OCI-LY7 (cell line): ENCODE results near the gene ROCK2. TPM values are rescaled to one million over a fixed set of nuclear protein-coding genes. Genes with fewer than 3 reads are reported as not detected.

Experiments
- BruUV-seq: library from RNA; stranded (reverse); fragments of 400-500 nt; replicated peaks from 2 replicates; lab custom pipeline; 2021; lab: Mats Ljungman, UMichigan
- CTCF ChIA-PET: fragments of 300-600 bp; sonication (Branson Sonifier 250); formaldehyde crosslinking; loops from one replicate; lab custom pipeline; 2022; ENCODE audit warnings: antibody characterized with exemption; ENCODE audit not compliant: unreplicated experiment; lab: Charles Lee
- POLR2A ChIA-PET: fragments of 300-600 bp; sonication (Branson Sonifier 250); formaldehyde crosslinking; loops from one replicate; lab custom pipeline; 2022; ENCODE audit warnings: antibody characterized with exemption; lab: Charles Lee
- DNase-seq: peaks from one replicate; pipeline ENCODE4 v3.0.0-alpha.2; 2015; ENCODE audit warnings: low spot score
- H2AFZ ChIP-seq: fragments of 200-600 bp; sonication (generic), shearing (Covaris generic); 2 replicates; pipeline ENCODE4 v1.6.1; 2014; ENCODE audit warnings: mild to moderate bottlenecking, antibody characterized with exemption, low read length, moderate library complexity
- H3K27ac ChIP-seq: fragments of 200-600 bp; sonication (generic); 2 replicates; pipeline ENCODE4 v1.5.1; 2014; ENCODE audit warnings: mixed run types, low read depth, mild to moderate bottlenecking, moderate library complexity, low read length, inconsistent platforms; ENCODE audit not compliant: poor library complexity, severe bottlenecking
- H3K36me3 ChIP-seq: fragments of 200-600 bp; sonication (generic); 2 replicates; pipeline ENCODE4 v1.6.1; 2014; ENCODE audit warnings: mild to moderate bottlenecking, antibody characterized with exemption, low read length, moderate library complexity, mixed read lengths; ENCODE audit not compliant: insufficient read depth
- H3K4me1 ChIP-seq: fragments of 200-600 bp; sonication (generic); 2 replicates; pipeline ENCODE4 v1.5.1; 2014; ENCODE audit warnings: mild to moderate bottlenecking, low read length; ENCODE audit not compliant: insufficient read depth, poor library complexity, severe bottlenecking
- H3K4me2 ChIP-seq: fragments of 200-600 bp; sonication (generic); 2 replicates; pipeline ENCODE4 v1.6.1; 2014; ENCODE audit warnings: mild to moderate bottlenecking, low read length
- H3K4me3 ChIP-seq: fragments of 200-600 bp; sonication (generic); 2 replicates; pipeline ENCODE4 v1.5.1; 2014; ENCODE audit warnings: mild to moderate bottlenecking, low read depth, low read length; ENCODE audit not compliant: poor library complexity, severe bottlenecking
- H3K79me2 ChIP-seq: fragments of 200-600 bp; sonication (generic); 2 replicates; pipeline ENCODE4 v1.6.1; 2016; ENCODE audit warnings: low read depth, mild to moderate bottlenecking, low read length, moderate library complexity, mixed read lengths; ENCODE audit not compliant: insufficient read depth
- H3K9me2 ChIP-seq: fragments of 200-600 bp; sonication (generic); 2 replicates; pipeline ENCODE4 v1.6.1; 2016; ENCODE audit warnings: mild to moderate bottlenecking, low read length, mixed read lengths; ENCODE audit not compliant: insufficient read depth
- H3K9me3 ChIP-seq: fragments of 200-600 bp; sonication (generic); 2 replicates; pipeline ENCODE4 v1.6.1; 2014; ENCODE audit warnings: mild to moderate bottlenecking, mixed run types, low read length, mixed read lengths
- H4K20me1 ChIP-seq: fragments of 200-600 bp; sonication (generic); 2 replicates; pipeline ENCODE4 v1.6.1; 2014; ENCODE audit warnings: mild to moderate bottlenecking, antibody characterized with exemption, low read length, moderate library complexity, mixed read lengths; ENCODE audit not compliant: insufficient read depth
- CTCF ChIP-seq: fragments of 200-600 bp; sonication (generic); conservative IDR thresholded peaks from 2 replicates; pipeline ENCODE4 v1.5.1; 2014; ENCODE audit warnings: mild to moderate bottlenecking, antibody characterized with exemption, low read length, moderate library complexity, mixed read lengths
- EZH2phosphoT487 ChIP-seq: fragments of 200-600 bp; sonication (generic); IDR thresholded peaks from 2 replicates; pipeline ENCODE4 v1.6.1; 2018; ENCODE audit warnings: low read depth, borderline replicate concordance, mild to moderate bottlenecking, mixed run types, antibody characterized with exemption, low read length, moderate library complexity, mixed read lengths
- intact Hi-C: fragments of 100-400 bp; cut with micrococcal nuclease; formaldehyde crosslinking; loops from one replicate; pipeline ENCODE4 v1.10.0; 2022; ENCODE audit not compliant: unreplicated experiment
- total RNA-seq, 2 experiments: library from RNA; depleted of rRNA in 1 of 2; stranded (reverse); fragments of >200 nt in 1 of 2; shearing (Covaris generic) in 1 of 2; gene quantifications; 2 replicates each; pipeline ENCODE4 v1.2.3, GENCODE V29; 2014 to 2022

Gene ROCK2
- total RNA-seq, 2 experiments from 2014 or later: 12.4 to 21.0 TPM

GRCh38 chr2:11161747-11162146 lies 182.7 kb downstream of the ROCK2 start:
- Histone ChIP-seq H3K9me2 (no peaks in the 10 kb centered on the region), H2AFZ (no peak overlapping the region), H3K36me3 (no peaks in the 10 kb centered on the region), H3K4me1 (no peaks in the 10 kb centered on the region), H4K20me1 (no peaks in the 10 kb centered on the region; the same call in 1 of the 2 replicates), H3K4me3 (no peak overlapping the region), H3K79me2 (no peaks in the 10 kb centered on the region), H3K9me3 (no peaks in the 10 kb centered on the region), H3K4me2 (no peak overlapping the region), H3K27ac (no peak overlapping the region)
- no peak for TF ChIP-seq CTCF
- no peak for TF ChIP-seq EZH2phosphoT487
- DNase-seq: no peak
- ChIA-PET CTCF (no interaction called here), POLR2A (interaction anchor here (0.7 to 1.9 kb wide), 5 partner anchors 14 to 302 kb away, joined by 3 to 4 read pairs (median 4); a partner anchor contains a TSS)
- BruUV-seq: no TSS peak
- intact Hi-C loops: no loop called here

GRCh38 chr2:11160731-11161455 lies 183.5 kb downstream of the ROCK2 start:
- ChIA-PET POLR2A (interaction anchor here (0.7 to 1.9 kb wide), 5 partner anchors 15 to 303 kb away, joined by 3 to 4 read pairs (median 4); a partner anchor contains a TSS), CTCF (no interaction called here)
- no TSS peak for BruUV-seq
- H3K4me2 ChIP-seq: no peak overlapping the region
- H2AFZ ChIP-seq: no peak overlapping the region
- no peaks in the 10 kb centered on the region for H3K9me2 ChIP-seq
- no peaks in the 10 kb centered on the region for H3K9me3 ChIP-seq
- H4K20me1 ChIP-seq: no peaks in the 10 kb centered on the region; the same call in 1 of the 2 replicates
- H3K27ac ChIP-seq: no peak overlapping the region
- no peak for TF ChIP-seq CTCF
- no peak for TF ChIP-seq EZH2phosphoT487
- DNase-seq: peak; percentile 8
- no peak overlapping the region for H3K4me3 ChIP-seq
- H3K36me3 ChIP-seq: no peaks in the 10 kb centered on the region
- intact Hi-C loops: no loop called here
- H3K79me2 ChIP-seq: no peaks in the 10 kb centered on the region
- H3K4me1 ChIP-seq: peaks cover 5% of the 10 kb centered on the region

GRCh38 chr2:11160256-11160655 lies 184.2 kb downstream of the ROCK2 start:
- H3K27ac ChIP-seq: no peak overlapping the region
- no peak overlapping the region for H3K4me3 ChIP-seq
- no peaks in the 10 kb centered on the region for H3K9me3 ChIP-seq
- H2AFZ ChIP-seq: no peak overlapping the region
- no peaks in the 10 kb centered on the region; the same call in 1 of the 2 replicates for H4K20me1 ChIP-seq
- no peaks in the 10 kb centered on the region for H3K36me3 ChIP-seq
- no peak overlapping the region for H3K4me2 ChIP-seq
- intact Hi-C loops: no loop called here
- no TSS peak for BruUV-seq
- DNase-seq: no peak
- ChIA-PET CTCF (no interaction called here), POLR2A (no interaction called here)
- no peaks in the 10 kb centered on the region for H3K9me2 ChIP-seq
- H3K4me1 ChIP-seq: peaks cover 7% of the 10 kb centered on the region
- no peaks in the 10 kb centered on the region for H3K79me2 ChIP-seq
- no peak for TF ChIP-seq EZH2phosphoT487
